ENCODE results near the gene AGBL4. TPM values are rescaled to one million over a fixed set of nuclear protein-coding genes. Genes with fewer than 3 reads are reported as not detected.

AGBL4 gene
- total and polyA plus RNA-seq, 11 donors = 0.40 to 1.4 (median 0.54) TPM; not detected in 3

DNA sequence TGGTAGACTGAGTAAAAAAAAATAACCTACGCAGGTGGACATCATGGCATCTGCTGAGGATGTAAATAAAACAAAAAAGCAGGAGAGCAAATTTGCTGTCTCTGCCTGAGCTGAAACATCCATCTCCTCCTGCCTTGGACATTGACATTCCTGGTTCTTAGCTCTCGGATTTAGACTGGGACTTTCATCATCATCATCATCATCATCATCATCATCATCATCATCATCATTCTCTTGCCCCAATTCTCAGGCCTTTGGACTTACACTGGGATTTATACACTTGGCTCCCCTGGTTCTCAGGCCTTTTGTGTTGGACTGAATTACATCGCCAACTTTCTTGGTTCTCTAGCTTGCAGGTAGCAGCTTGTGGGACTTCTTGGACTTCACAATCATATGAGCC, 938.7 kb downstream of the AGBL4 start:
- Histone ChIP-seq H3K27me3 (peaks cover 0 to 17% (median 0%) of the 10 kb centered on the region in 9 donors), H3K4me3 (no peak overlapping the region), H3K4me1 (no peaks in the 10 kb centered on the region), H3K27ac (no peak overlapping the region), H3K9me3 (peaks cover 0 to 8% (median 0%) of the 10 kb centered on the region in 12 donors), H3K36me3 (no peaks in the 10 kb centered on the region)
- TF ChIP-seq, protein P1, sequence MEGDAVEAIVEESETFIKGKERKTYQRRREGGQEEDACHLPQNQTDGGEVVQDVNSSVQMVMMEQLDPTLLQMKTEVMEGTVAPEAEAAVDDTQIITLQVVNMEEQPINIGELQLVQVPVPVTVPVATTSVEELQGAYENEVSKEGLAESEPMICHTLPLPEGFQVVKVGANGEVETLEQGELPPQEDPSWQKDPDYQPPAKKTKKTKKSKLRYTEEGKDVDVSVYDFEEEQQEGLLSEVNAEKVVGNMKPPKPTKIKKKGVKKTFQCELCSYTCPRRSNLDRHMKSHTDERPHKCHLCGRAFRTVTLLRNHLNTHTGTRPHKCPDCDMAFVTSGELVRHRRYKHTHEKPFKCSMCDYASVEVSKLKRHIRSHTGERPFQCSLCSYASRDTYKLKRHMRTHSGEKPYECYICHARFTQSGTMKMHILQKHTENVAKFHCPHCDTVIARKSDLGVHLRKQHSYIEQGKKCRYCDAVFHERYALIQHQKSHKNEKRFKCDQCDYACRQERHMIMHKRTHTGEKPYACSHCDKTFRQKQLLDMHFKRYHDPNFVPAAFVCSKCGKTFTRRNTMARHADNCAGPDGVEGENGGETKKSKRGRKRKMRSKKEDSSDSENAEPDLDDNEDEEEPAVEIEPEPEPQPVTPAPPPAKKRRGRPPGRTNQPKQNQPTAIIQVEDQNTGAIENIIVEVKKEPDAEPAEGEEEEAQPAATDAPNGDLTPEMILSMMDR (IDR thresholded peaks at IDR 0.05) = no peak
- TF ChIP-seq POLR2A (IDR thresholded peaks at IDR 0.05) = no peak
- intact Hi-C loops (cut with DNase I) = no loop called here
- DNase-seq (no peak), ATAC-seq (no peak)
- WGBS, 4 donors = 80 to 85% (median 81%) methylated on average over 3 of the region's 3 CpGs

DNA sequence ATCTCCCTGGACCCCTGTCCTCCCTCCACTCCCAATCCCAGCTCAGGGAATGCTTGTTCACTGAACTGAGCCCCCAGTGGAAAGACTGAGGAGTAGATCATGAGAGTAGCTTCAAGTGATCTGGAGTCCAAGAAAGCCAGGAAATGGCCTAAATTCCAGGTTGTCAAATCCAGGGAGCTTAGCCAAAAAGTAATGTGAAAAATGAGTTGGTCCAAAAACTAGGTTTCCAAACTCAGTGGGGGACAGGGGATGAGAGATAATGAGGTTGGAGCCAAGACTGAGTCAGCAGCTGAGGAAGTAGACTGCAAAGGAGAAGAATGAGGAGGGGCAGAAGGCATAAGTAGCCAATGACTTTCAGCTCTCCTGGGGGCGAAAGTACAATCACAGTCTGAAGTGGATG, 963.0 kb downstream of the AGBL4 start:
- intact Hi-C loops (cut with DNase I) = no loop called here
- H3K36me3 ChIP-seq = no peaks in the 10 kb centered on the region
- WGBS, 4 donors = 59 to 71% (median 64%) methylated on average over 1 of the region's 1 CpG
- no peak overlapping the region for H3K4me3 ChIP-seq
- H3K27me3 ChIP-seq = no peaks in the 10 kb centered on the region
- DNase-seq (no peak), ATAC-seq (no peak)
- no peaks in the 10 kb centered on the region for H3K4me1 ChIP-seq
- no peaks in the 10 kb centered on the region for H3K9me3 ChIP-seq
- no peak overlapping the region for H3K27ac ChIP-seq
- TF ChIP-seq, protein P1 (IDR thresholded peaks at IDR 0.05) = no peak

DNA sequence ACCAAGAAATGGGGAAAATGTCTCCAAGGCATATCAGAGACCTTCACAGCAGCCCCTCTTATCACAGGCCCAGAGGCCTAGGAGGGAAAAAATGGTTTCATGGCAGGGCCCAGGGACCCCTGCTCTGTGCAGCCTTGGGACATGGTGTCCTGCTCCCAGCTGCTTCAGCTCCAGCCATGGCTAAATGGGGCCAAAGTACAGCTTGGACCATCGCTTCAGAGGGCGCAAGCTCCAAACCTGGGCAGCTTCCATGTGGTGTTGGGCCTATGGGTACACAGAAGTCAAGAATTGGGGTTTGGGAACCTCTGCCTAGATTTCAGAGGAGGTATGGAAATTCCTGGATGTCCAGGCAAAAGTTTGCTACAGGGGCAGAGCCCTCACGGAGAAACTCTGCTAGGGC, 964.7 kb downstream of the AGBL4 start:
- DNase-seq = no peak
- WGBS, 4 donors = 85 to 97% (median 93%) methylated on average over 3 of the region's 3 CpGs
- intact Hi-C loops (cut with DNase I) = no loop called here
- no peak for TF ChIP-seq POLR2A (IDR thresholded peaks at IDR 0.05)
- TF ChIP-seq, protein P1 (IDR thresholded peaks at IDR 0.05) = no peak
- H3K36me3 ChIP-seq = no peaks in the 10 kb centered on the region
- no peak for ATAC-seq
- H3K4me1 ChIP-seq = no peaks in the 10 kb centered on the region
- H3K27me3 ChIP-seq = no peaks in the 10 kb centered on the region
- no peaks in the 10 kb centered on the region for H3K9me3 ChIP-seq
- no peak overlapping the region for H3K4me3 ChIP-seq
- H3K27ac ChIP-seq = no peak overlapping the region

DNA sequence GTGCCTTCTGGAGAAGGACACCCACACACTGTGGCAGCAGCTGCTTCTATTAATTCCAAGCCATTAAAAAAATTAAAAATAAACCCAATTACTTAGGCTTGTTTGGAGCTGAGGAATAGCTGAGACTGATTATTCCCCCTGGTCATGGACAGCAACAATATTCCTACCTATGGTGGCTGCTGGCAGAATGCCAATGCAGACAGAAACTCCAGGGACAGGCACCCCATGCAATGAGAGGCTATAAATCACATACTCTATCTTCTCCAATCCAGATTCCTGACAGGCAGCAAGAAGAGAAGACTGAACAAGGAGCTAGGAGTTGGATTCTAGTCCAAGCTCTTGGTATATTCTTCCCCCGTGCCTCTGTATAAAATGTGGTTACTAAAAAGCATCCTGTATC, 971.7 kb downstream of the AGBL4 start:
- Histone ChIP-seq H3K4me3 (no peak overlapping the region), H3K36me3 (no peaks in the 10 kb centered on the region), H3K27ac (no peak overlapping the region), H3K9me3 (no peaks in the 10 kb centered on the region), H3K27me3 (no peaks in the 10 kb centered on the region), H3K4me1 (no peaks in the 10 kb centered on the region)
- TF ChIP-seq, protein P1 (IDR thresholded peaks at IDR 0.05) = no peak
- no peak for TF ChIP-seq POLR2A (IDR thresholded peaks at IDR 0.05)
- DNase-seq (no peak), ATAC-seq (no peak)
- 76 to 100% (median 85%) methylated on average over 1 of the region's 1 CpG for WGBS, 4 donors
- intact Hi-C loops (cut with DNase I) = no loop called here

All from heart left ventricle (tissue), 16 donors.